Lower leg skin (tissue), 4 donors: ENCODE data around the gene CITED4. TPM values are rescaled to one million over a fixed set of nuclear protein-coding genes. Genes with fewer than 3 reads are reported as not detected.
"Not testable (repeated sequence)": the region's sequence is repeated elsewhere in the genome, so short reads cannot be mapped to it uniquely, and the experiment has no call there.

ENCODE experiments used
- DNase-seq, 2 donors: peaks; one replicate each; pipeline ENCODE4 v3.0.0-alpha.2; 2019; ENCODE audit warnings: low spot score in 2 of 2
- H3K4me3 ChIP-seq: fragments of 200-600 bp; sonication (generic); 2 replicates; pipeline ENCODE4 v1.5.1; 2017; ENCODE audit warnings: mild to moderate bottlenecking, low read depth; ENCODE audit not compliant: poor library complexity, severe bottlenecking
- CTCF ChIP-seq, 3 donors: fragments of 450-650 bp; IDR thresholded peaks; one replicate each; pipeline ENCODE4 v1.5.1; 2016; ENCODE audit warnings: antibody characterized with exemption in 3 of 3, mild to moderate bottlenecking in 3 of 3, moderate library complexity in 2 of 3
- POLR2A ChIP-seq, 2 donors: fragments of 450-650 bp; IDR thresholded peaks; one replicate each; pipeline ENCODE4 v1.6.1; 2016 to 2017; ENCODE audit warnings: antibody characterized with exemption in 2 of 2, mild to moderate bottlenecking in 1 of 2, moderate library complexity in 1 of 2
- WGBS, 2 donors: methylation state at CpG; one replicate each; pipeline ENCODE4 v1.1.5; 2018; 5-methylcytosine and 5-hydroxymethylcytosine counted together
- intact Hi-C: fragments of 100-400 bp; cut with DNase I; formaldehyde crosslinking; loops from one replicate; pipeline ENCODE4 v1.15.0; 2023; ENCODE audit warnings: low total_unique reads
- total RNA-seq, 4 donors: library from RNA; depleted of rRNA; stranded (reverse); fragments of >200 nt; gene quantifications; one replicate each; pipeline ENCODE4 v1.1.0, GENCODE V29; 2016

The CITED4 gene
- total RNA-seq, 4 donors from 2014 or later: 135 to 172 (median 150) TPM

DNA sequence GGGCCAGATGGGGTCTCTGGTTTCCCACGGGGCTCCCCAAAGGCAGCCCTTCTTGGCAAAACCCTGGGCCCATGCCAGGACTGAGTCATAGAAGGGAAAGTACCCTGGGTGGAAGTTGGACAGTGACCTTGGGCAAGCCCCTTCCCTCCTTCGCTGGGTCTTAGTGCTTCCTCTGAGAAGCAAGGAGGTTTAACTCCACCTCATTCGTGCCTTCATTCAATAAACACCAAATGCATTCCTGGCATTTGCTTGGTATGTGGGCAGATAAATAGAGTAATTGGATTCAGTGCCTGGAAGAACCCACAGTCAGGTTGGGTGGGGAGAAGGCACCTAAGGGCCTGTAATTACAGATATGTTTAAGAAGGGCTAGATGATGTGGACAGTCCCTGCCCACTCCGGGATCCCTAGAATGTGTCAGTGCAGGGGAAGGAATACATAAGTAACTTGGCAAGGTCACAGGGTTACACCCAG, 36.3 kb upstream of the CITED4 start:
- whole genome bisulfite sequencing, 2 donors: 27 to 45% methylated on average over 4 of the region's 4 CpGs
- no peak overlapping the region for H3K4me3 ChIP-seq
- TF ChIP-seq POLR2A (IDR thresholded peaks at IDR 0.05): no peak
- TF ChIP-seq CTCF (IDR thresholded peaks at IDR 0.05): no peak
- no peak for DNase-seq
- intact Hi-C loops: no loop called here

- 50 to 53% methylated on average over 4 of the region's 4 CpGs for WGBS, 2 donors
- intact Hi-C loops: no loop called here
Measured at GRCh38 chr1:40897513-40897912, 35.4 kb upstream of the CITED4 start.

DNA sequence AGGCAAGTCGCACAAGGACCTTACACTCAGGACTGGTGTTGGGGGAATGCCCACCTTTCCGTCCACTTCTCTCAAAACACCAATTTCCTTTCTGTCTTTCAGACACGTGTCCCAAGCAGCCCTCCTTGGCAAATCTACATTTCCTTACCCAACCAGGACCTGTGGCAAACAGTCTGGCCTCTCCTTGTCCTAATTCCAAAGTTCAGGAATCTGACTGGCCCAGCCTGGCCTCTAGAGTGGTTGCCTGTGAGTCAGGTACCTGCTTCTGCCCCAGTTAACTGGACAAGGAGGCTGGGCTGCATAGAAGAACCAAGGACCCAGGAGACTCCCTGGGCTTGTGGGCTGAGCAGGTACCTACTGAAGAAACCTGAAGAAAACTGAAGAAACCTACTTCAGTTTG, 34.3 kb upstream of the CITED4 start:
- intact Hi-C loops: no loop called here
- TF ChIP-seq POLR2A (IDR thresholded peaks at IDR 0.05) (no peak), CTCF (IDR thresholded peaks at IDR 0.05) (no peak)
- H3K4me3 ChIP-seq: no peak overlapping the region
- 85 to 86% methylated on average over 3 of the region's 3 CpGs for WGBS, 2 donors
- DNase-seq: no peak

More at GRCh38 chr1:40897513-40897912, 35.4 kb upstream of the CITED4 start:
- H3K4me3 ChIP-seq: no peak overlapping the region
- DNase-seq: no peak
- TF ChIP-seq POLR2A (IDR thresholded peaks at IDR 0.05): no peak
- TF ChIP-seq CTCF (IDR thresholded peaks at IDR 0.05): no peak

- 95 to 100% methylated on average over 1 of the region's 1 CpG for WGBS, 2 donors
- TF ChIP-seq CTCF (IDR thresholded peaks at IDR 0.05) (no peak), POLR2A (IDR thresholded peaks at IDR 0.05) (no peak)
- DNase-seq: no peak
- H3K4me3 ChIP-seq: no peak overlapping the region
- intact Hi-C loops: no loop called here
Measured at GRCh38 chr1:40895601-40896000, 33.4 kb upstream of the CITED4 start.

GRCh38 chr1:40894858-40895257, 32.7 kb upstream of the CITED4 start:
- DNase-seq, intact Hi-C loops, H3K4me3 ChIP-seq: not testable (repeated sequence)
- WGBS, 2 donors: 91 to 92% methylated on average over 2 of the region's 2 CpGs

DNA sequence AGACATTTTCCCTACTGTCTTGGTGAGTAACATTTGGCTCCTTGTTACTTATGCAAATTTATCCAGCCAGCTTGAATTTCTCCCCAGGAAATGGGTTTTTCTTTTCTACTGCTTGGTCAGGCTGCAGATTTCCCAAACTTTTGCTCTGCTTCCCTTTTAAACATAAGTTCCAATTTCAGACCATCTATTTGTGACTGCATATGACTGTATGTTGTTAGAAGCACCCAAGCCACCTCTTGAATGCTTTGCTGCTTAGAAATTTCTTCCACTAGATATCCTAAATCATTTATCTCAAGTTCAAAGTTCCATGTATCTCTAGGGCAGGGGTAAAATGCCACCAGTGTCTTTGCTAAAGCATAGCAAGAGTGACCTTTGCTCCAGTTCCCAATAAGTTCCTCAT, 32.3 kb upstream of the CITED4 start:
- no peak overlapping the region for H3K4me3 ChIP-seq
- intact Hi-C loops: no loop called here
- DNase-seq: no peak
- TF ChIP-seq POLR2A (IDR thresholded peaks at IDR 0.05) (no peak), CTCF (IDR thresholded peaks at IDR 0.05) (no peak)
